Measurements from ENCODE around the gene CFAP99.

GRCh38 chr4:2469192-2469984 is 50.6 kb downstream of the CFAP99 start:
- no peak for TF ChIP-seq POLR2A (IDR thresholded peaks at IDR 0.05)
- no peak for TF ChIP-seq CTCF (IDR thresholded peaks at IDR 0.05)
